ENCODE data around the gene EMP3. TPM values are rescaled to one million over a fixed set of nuclear protein-coding genes. Genes with fewer than 3 reads are reported as not detected.
A peak's percentile ranks its signal among the peaks of the same experiment; 100 is the strongest.

Gene EMP3
- total and polyA plus RNA-seq, 9 of the 15 experiments (the other 6 are each of a cell fraction or from before 2014, with no cell fraction given), result 123 to 386 (median 296) TPM

- TF ChIP-seq E2F4 (CRISPR knock-in tag; IDR thresholded peaks at IDR 0.05; ENCODE audit: low read depth) (0 out of 2 replicates have a peak, but pooled peaks have one; percentile 17), ZNF143 (CRISPR knock-in tag; IDR thresholded peaks at IDR 0.05) (no peak), CEBPB (tag; IDR thresholded peaks at IDR 0.05) (no peak), NFATC3 (IDR thresholded peaks at IDR 0.05) (no peak), ZFPM2 (CRISPR knock-in tag; IDR thresholded peaks at IDR 0.05) (no peak), ZBTB12 (CRISPR knock-in tag; IDR thresholded peaks at IDR 0.05) (peak; percentile 51; the same call in 1 of the 2 replicates), TGIF2 (CRISPR knock-in tag; IDR thresholded peaks at IDR 0.05) (no peak), KAT2B (IDR thresholded peaks at IDR 0.05; ENCODE audit: low read depth, low read length) (no peak), ESRRA (IDR thresholded peaks at IDR 0.05; ENCODE audit: borderline replicate concordance, low read depth) (peak; percentile 96; the same call in 1 of the 2 replicates), KDM1A (IDR thresholded peaks at IDR 0.05) (no peak), ETV1 (tag; conservative IDR thresholded peaks at IDR 0.05; ENCODE audit: low read depth) (peak; percentile 85; the same call in 1 of the 2 replicates), GABPB1 (CRISPR knock-in tag; IDR thresholded peaks at IDR 0.05) (peak; percentile 84), POLR2AphosphoS2 (IDR thresholded peaks at IDR 0.05; ENCODE audit: low read length) (peak; percentile 90), ZC3H4 (CRISPR knock-in tag; IDR thresholded peaks at IDR 0.05; ENCODE audit: borderline replicate concordance) (peak; percentile 63; the same call in 1 of the 2 replicates), STAG1 (CRISPR knock-in tag; IDR thresholded peaks at IDR 0.05; ENCODE audit: borderline replicate concordance) (no peak), ILK (tag; IDR thresholded peaks at IDR 0.05; ENCODE audit: borderline replicate concordance, low read depth) (no peak), ZFP36 (IDR thresholded peaks at IDR 0.05; ENCODE audit: low read depth, low read length, partially characterized antibody) (no peak), HOMEZ (CRISPR knock-in tag; IDR thresholded peaks at IDR 0.05) (no peak), NR2F6 (CRISPR knock-in tag; IDR thresholded peaks at IDR 0.05) (no peak), SRSF9 (IDR thresholded peaks at IDR 0.05; ENCODE audit: borderline replicate concordance, low read depth, low read length) (no peak), ZNF239 (CRISPR knock-in tag; IDR thresholded peaks at IDR 0.05) (no peak), FOS (IDR thresholded peaks at IDR 0.05; ENCODE audit: extremely low read depth, insufficient read length) (peak; percentile 0), MLLT1 (IDR thresholded peaks at IDR 0.05) (peak in 1 of 2 experiments; percentile 93; a peak in 2 of 4 replicates)
These were observed 3.4 kb upstream of the EMP3 start (continued) for GRCh38 chr19:48321622-48322591.

All from K562 (cell line).